Measurements from ENCODE around the gene SMOC2. TPM values are rescaled to one million over a fixed set of nuclear protein-coding genes. Genes with fewer than 3 reads are reported as not detected.
A peak's percentile ranks its signal among the peaks of the same experiment; 100 is the strongest.

The SMOC2 gene
- total RNA-seq, 3 donors from 2014 or later = 14.4 to 67.2 (median 63.6) TPM

- no peak overlapping the region for H3K4me3 ChIP-seq
- no peak for TF ChIP-seq POLR2A (IDR thresholded peaks at IDR 0.05)
- TF ChIP-seq, protein P1, sequence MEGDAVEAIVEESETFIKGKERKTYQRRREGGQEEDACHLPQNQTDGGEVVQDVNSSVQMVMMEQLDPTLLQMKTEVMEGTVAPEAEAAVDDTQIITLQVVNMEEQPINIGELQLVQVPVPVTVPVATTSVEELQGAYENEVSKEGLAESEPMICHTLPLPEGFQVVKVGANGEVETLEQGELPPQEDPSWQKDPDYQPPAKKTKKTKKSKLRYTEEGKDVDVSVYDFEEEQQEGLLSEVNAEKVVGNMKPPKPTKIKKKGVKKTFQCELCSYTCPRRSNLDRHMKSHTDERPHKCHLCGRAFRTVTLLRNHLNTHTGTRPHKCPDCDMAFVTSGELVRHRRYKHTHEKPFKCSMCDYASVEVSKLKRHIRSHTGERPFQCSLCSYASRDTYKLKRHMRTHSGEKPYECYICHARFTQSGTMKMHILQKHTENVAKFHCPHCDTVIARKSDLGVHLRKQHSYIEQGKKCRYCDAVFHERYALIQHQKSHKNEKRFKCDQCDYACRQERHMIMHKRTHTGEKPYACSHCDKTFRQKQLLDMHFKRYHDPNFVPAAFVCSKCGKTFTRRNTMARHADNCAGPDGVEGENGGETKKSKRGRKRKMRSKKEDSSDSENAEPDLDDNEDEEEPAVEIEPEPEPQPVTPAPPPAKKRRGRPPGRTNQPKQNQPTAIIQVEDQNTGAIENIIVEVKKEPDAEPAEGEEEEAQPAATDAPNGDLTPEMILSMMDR (IDR thresholded peaks at IDR 0.05) = no peak
- TF ChIP-seq POLR2AphosphoS5 (IDR thresholded peaks at IDR 0.05) = no peak
- no peaks in the 10 kb centered on the region for H3K36me3 ChIP-seq
- DNase-seq (ENCODE audit: low spot score in 2 of 2) = no peak
- H3K4me1 ChIP-seq = no peaks in the 10 kb centered on the region
- no peaks in the 10 kb centered on the region for H3K27me3 ChIP-seq
- intact Hi-C loops (cut with DNase I; ENCODE audit: low total_unique reads) = no loop called here
- no peaks in the 10 kb centered on the region for H3K9me3 ChIP-seq
- H3K27ac ChIP-seq = no peak overlapping the region
Measured at GRCh38 chr6:168695701-168696100, 254.7 kb downstream of the SMOC2 start.

DNA sequence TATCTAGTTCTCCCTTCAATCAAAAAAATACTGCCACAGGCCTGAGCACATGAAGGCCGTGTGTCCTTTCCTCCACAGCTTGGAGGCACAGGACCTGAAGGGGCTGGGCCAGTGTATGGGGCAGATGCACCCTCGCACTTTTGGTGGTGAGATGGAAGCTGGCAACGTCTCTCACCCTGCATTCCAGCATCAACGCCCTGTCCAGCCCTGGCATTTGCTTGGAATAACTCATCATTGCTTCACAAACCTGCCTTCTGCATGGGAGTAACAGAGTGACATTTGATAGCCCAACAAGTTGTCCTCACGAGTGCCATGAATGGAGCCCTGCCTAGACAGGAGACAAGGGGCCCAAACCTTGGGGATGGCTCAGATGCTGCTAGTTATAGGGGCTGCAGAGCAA lies 257.9 kb downstream of the SMOC2 start:
- no peak overlapping the region for H3K4me3 ChIP-seq
- intact Hi-C loops (cut with DNase I; ENCODE audit: low total_unique reads) = no loop called here
- no peak overlapping the region for H3K27ac ChIP-seq
- no peaks in the 10 kb centered on the region for H3K36me3 ChIP-seq
- H3K27me3 ChIP-seq = no peaks in the 10 kb centered on the region
- H3K9me3 ChIP-seq = no peaks in the 10 kb centered on the region
- TF ChIP-seq, protein P1 (IDR thresholded peaks at IDR 0.05) = no peak
- no peaks in the 10 kb centered on the region for H3K4me1 ChIP-seq
- no peak for DNase-seq (ENCODE audit: low spot score in 2 of 2)

DNA sequence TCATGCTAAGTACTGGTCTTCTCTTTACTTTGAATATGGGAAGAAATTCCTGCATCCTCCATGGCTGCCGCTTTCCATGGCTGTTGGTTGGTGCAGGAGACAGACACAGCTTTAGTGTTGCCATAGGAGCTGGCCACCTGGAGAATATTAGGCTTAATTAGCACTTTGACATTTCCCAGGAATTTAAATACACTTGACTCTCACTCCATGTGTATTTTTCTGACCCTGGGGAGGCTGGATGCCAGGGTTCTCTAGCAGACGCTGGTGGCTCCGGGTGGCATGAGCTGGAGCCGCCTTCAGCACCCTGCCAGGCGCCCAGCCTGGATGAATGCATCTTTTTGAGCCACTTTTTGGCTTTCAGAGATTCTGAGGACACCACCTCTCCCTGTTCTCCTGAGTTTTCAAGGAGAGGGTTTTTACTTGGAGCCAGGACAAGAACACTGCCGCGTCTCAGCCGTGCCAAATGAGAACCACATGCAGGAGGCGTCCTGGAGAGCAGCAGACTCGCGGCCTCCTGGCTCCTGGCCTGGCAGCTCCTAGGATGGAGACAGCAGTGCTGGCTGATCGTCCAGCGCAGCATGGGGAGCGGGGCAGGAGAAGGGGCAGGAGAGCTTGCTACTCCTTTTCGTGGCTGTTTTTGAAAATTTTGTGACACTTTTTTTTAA lies 258.8 kb downstream of the SMOC2 start:
- DNase-seq (ENCODE audit: low spot score in 2 of 2) = peak in 1 of 2 donors; percentile 22
- no peaks in the 10 kb centered on the region for H3K9me3 ChIP-seq
- H3K27me3 ChIP-seq = no peaks in the 10 kb centered on the region
- no peak for TF ChIP-seq POLR2AphosphoS5 (IDR thresholded peaks at IDR 0.05)
- TF ChIP-seq, protein P1 (IDR thresholded peaks at IDR 0.05) = no peak
- no peak for TF ChIP-seq POLR2A (IDR thresholded peaks at IDR 0.05)
- H3K27ac ChIP-seq = no peak overlapping the region
- no peak overlapping the region for H3K4me3 ChIP-seq
- intact Hi-C loops (cut with DNase I; ENCODE audit: low total_unique reads) = no loop called here
- no peaks in the 10 kb centered on the region for H3K36me3 ChIP-seq
- H3K4me1 ChIP-seq = no peaks in the 10 kb centered on the region

DNA sequence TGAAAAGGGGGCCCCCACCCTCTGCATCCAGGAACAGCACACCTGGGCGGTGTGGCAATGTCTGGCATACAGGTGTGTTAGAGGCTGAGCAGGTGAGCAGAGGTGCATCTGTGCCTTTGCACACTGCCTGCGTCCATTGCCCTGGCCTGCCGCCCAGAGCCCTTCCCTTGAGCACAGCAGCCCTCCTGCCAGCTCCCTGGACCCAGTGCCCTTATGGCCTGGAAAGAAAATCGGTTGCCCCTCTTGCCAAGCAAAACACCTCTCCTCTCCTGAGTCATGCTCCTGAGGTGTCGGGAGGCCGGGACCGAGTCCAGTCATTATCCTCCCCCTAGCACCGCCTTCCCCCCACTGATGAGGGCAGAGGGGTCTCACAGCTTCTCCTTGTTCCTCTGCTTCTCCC lies 259.9 kb downstream of the SMOC2 start:
- Histone ChIP-seq H3K4me3 (no peak overlapping the region), H3K27me3 (no peaks in the 10 kb centered on the region), H3K9me3 (no peaks in the 10 kb centered on the region), H3K4me1 (no peaks in the 10 kb centered on the region), H3K27ac (no peak overlapping the region), H3K36me3 (no peaks in the 10 kb centered on the region)
- TF ChIP-seq, protein P1 (IDR thresholded peaks at IDR 0.05) = no peak
- TF ChIP-seq POLR2AphosphoS5 (IDR thresholded peaks at IDR 0.05) (no peak), POLR2A (IDR thresholded peaks at IDR 0.05) (no peak)
- no peak for DNase-seq (ENCODE audit: low spot score in 2 of 2)
- intact Hi-C loops (cut with DNase I; ENCODE audit: low total_unique reads) = no loop called here

GRCh38 chr6:168703990-168704389 lies 263.0 kb downstream of the SMOC2 start:
- Histone ChIP-seq H3K4me3 (no peak overlapping the region), H3K4me1 (no peaks in the 10 kb centered on the region), H3K27me3 (no peaks in the 10 kb centered on the region), H3K36me3 (no peaks in the 10 kb centered on the region), H3K27ac (no peak overlapping the region), H3K9me3 (no peaks in the 10 kb centered on the region)
- intact Hi-C loops (cut with DNase I; ENCODE audit: low total_unique reads) = no loop called here
- no peak for DNase-seq (ENCODE audit: low spot score in 2 of 2)
- TF ChIP-seq, protein P1 (IDR thresholded peaks at IDR 0.05) = no peak
- TF ChIP-seq POLR2A (IDR thresholded peaks at IDR 0.05) = no peak
- TF ChIP-seq POLR2AphosphoS5 (IDR thresholded peaks at IDR 0.05) = no peak

Measured in breast epithelium (tissue), 4 donors.